Globus pallidus (tissue), 1 donor: ENCODE measurements around the gene TRAPPC3.

Experiments
- DNase-seq: peaks from one replicate; pipeline ENCODE4 v3.0.0-alpha.2; 2015; ENCODE audit warnings: low spot score

TRAPPC3 gene

GRCh38 chr1:36125129-36125991, 23.9 kb downstream of the TRAPPC3 start, which contains the start of gene COL8A2:
TSS of gene COL8A2 (minus strand) at chr1:36125222. CDS start at chr1:36100242, 24,980 bp downstream.
- no peak for DNase-seq

GRCh38 chr1:36124404-36125128, 24.7 kb downstream of the TRAPPC3 start:
- no peak for DNase-seq

GRCh38 chr1:36123356-36123755, 25.9 kb downstream of the TRAPPC3 start:
- peak; percentile 54 for DNase-seq

- no peak for DNase-seq
These were observed 26.9 kb downstream of the TRAPPC3 start for GRCh38 chr1:36122062-36123030.

GRCh38 chr1:36119456-36119855, 29.8 kb downstream of the TRAPPC3 start:
- DNase-seq: no peak

GRCh38 chr1:36118447-36119204, 30.7 kb downstream of the TRAPPC3 start:
- no peak for DNase-seq

- DNase-seq: no peak
These were observed 32.4 kb downstream of the TRAPPC3 start for GRCh38 chr1:36116901-36117300.

- DNase-seq: no peak
These were observed 33.4 kb downstream of the TRAPPC3 start for GRCh38 chr1:36115931-36116330.

- no peak for DNase-seq
These were observed 34.1 kb downstream of the TRAPPC3 start for GRCh38 chr1:36115200-36115669.

GRCh38 chr1:36114371-36114770, 34.9 kb downstream of the TRAPPC3 start:
- DNase-seq: no peak

GRCh38 chr1:36112823-36113222, 36.5 kb downstream of the TRAPPC3 start:
- DNase-seq: no peak

- no peak for DNase-seq
These were observed 38.1 kb downstream of the TRAPPC3 start for GRCh38 chr1:36111151-36111550.

GRCh38 chr1:36109041-36109679, 40.1 kb downstream of the TRAPPC3 start:
- no peak for DNase-seq

GRCh38 chr1:36108314-36108713, 41.0 kb downstream of the TRAPPC3 start:
- no peak for DNase-seq

GRCh38 chr1:36107394-36107793, 41.9 kb downstream of the TRAPPC3 start:
- DNase-seq: no peak

- DNase-seq: no peak
These were observed 43.0 kb downstream of the TRAPPC3 start for GRCh38 chr1:36106269-36106668.

- DNase-seq: no peak
These were observed 47.7 kb downstream of the TRAPPC3 start for GRCh38 chr1:36101546-36101945.

- no peak for DNase-seq
These were observed 48.9 kb downstream of the TRAPPC3 start for GRCh38 chr1:36100376-36100775.

- peak; percentile 59 for DNase-seq
These were observed 49.5 kb downstream of the TRAPPC3 start for GRCh38 chr1:36099681-36100341.
